8988T (cell line): ENCODE measurements around the gene CLDN11.

Source experiments
- DNase-seq: peaks from one replicate; pipeline ENCODE4 v3.0.0; 2011

CLDN11 gene

DNA sequence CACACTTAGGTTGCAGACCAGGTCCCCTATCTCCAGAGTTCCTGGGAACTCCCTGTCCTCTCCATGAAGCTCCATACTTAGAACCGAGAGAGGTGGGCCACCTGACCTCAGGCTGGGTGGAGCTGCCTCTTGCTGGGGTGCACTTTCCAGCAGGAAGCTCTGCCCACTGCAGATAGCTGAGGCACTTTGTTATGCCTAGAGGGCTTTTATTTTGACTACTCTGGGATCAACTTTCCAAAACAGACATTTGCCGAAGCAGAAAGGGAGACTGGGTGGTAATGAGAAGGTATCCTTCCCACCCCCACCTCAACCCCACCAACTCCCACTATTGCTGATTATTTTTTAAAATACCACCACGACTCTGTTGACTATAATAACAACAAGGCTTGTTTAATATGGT, 54.7 kb downstream of the CLDN11 start:
- DNase-seq: no peak

DNA sequence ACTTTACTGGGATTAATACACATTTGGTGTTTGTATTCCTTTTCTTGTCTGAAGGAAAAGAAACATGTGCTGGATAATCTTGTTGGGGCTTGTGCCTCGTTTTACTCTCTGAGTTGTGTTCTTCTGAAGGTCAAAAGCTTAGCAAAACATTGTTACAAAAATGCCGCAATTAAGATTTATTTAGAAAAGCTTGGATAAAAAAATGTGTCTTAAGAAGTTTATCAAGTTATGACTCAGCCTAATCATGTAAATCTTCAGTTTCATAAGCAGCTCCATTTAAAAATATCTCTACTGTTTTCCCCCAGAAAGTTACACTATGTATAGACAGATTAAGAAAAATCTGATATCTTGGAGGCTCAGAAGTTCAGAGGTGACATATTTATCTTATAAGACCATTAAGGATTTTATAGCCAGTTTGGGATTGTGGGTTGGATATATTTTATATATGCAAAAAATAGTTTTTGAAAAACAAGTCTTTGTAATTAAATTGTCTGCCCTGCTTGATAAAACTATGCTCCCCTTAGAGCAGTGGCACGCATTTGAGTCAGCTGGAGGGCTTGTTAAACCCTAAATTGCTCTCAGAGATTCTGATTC, 56.5 kb downstream of the CLDN11 start:
- DNase-seq: no peak

DNA sequence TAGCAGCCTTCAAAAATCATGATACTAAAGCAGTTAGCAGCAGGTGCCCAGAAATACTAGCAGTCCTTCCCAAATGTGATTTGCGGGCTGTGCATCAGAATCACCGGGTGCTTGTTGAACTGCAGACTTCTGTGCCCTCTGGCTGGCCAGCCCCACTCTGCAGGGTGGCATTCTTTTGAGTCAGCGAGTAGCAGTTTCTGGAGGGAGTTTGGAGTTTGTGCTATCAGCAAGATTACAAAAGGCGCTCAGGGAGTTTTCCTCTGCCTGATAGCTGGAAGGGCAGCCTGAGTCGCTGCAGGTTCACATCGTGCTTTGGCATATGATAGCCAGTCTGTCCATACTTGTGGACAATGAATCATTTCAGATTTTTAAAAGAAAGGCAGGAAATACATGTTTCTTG, 57.6 kb downstream of the CLDN11 start:
- no peak for DNase-seq

DNA sequence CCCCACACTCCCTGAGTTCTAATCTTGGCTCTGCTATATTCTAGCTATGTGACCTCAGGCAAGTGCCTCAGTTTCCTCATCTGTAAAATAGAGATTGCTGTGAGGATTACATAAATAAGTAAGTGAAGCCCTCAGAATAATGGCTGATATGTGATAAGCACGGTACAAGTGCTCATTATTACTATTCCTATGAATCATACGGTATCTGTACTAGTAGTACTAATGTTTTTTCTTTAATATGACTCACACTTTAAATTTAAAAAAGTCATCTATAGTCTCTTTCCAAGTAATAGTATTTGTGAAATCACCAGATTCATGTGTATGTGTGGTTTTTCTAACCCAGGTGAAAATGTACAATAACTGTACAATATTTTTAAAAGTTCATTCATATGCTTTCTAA, 58.7 kb downstream of the CLDN11 start:
- no peak for DNase-seq

DNA sequence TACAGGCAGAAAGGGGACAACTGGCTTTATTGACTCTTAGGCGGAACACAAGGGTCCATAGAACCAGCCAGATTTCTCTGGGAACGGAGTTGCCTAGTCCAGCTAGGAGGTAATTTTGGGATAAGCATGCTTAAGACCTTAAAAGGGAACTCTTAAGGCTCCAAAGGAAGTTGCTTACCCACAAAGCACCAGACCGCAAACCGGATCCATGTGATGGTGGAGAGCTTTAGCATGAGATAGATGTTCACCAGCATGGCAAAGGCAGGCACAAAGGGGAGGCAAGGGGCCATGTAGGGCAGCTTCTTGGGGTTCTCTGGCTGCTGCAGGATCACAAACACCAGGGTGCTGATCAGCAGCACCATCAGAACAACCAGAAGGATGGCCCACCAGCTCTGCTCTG, 61.4 kb downstream of the CLDN11 start:
- DNase-seq: no peak

DNA sequence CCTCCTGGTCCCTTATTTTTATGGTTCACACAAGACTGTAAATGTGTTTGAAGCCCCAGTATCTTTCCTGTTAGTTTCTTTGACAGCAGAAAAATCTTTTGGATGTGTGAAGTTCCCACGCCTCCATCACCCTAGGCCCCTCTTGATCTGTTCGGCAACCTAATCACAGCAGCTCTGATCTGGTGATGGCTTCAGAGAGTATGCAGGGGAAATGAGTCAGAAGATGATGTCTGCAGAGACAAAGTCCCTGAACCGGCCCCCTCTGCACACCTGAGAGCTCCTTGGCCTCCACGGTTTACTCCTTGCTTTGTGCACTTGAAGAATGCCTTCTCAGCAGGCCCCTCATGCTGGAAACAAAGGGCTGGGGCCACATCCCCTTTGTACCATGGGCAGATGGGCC, 63.5 kb downstream of the CLDN11 start:
- DNase-seq: no peak

DNA sequence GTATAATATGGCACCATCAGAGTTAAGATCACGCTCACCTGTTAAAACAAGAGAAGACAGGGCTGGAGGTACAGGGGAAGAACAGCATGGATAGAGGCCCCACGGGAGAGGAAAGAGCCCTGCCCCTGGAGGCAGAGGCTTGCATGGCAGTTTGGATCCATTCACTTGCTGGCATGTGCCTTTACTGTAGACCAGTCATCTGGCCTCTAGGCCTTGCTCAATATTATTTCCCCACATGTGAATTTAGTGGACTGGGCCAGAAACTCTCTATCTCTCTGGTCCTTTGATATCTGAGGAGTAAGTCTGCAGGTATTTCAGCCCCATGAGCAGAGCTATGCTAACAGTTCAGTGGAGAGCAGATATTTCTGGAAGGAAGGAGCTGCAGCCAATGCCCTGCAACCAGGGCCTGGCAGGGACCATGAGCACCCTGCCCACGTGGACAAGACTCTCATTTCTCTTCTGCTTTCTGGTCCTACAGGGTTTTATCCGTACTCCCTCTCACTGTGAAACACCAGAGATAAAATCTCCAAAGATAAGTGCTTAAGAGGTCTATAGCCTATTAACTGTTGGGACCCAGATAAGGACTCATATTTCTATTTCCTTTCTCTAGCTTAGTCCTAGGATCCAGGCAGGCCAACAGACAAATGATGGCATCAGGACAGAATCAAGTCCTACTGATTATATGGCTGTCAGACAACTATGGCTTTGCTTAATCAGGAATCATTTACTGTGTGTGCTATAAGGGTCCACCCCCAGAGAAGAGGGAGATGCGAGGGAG, 65.0 kb downstream of the CLDN11 start:
- DNase-seq: no peak
